ENCODE results near the gene DBF4. TPM values are rescaled to one million over a fixed set of nuclear protein-coding genes. Genes with fewer than 3 reads are reported as not detected.
"Not testable (repeated sequence)": the region's sequence is repeated elsewhere in the genome, so short reads cannot be mapped to it uniquely, and the experiment has no call there.

Gene DBF4, protein sequence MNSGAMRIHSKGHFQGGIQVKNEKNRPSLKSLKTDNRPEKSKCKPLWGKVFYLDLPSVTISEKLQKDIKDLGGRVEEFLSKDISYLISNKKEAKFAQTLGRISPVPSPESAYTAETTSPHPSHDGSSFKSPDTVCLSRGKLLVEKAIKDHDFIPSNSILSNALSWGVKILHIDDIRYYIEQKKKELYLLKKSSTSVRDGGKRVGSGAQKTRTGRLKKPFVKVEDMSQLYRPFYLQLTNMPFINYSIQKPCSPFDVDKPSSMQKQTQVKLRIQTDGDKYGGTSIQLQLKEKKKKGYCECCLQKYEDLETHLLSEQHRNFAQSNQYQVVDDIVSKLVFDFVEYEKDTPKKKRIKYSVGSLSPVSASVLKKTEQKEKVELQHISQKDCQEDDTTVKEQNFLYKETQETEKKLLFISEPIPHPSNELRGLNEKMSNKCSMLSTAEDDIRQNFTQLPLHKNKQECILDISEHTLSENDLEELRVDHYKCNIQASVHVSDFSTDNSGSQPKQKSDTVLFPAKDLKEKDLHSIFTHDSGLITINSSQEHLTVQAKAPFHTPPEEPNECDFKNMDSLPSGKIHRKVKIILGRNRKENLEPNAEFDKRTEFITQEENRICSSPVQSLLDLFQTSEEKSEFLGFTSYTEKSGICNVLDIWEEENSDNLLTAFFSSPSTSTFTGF
- polyA plus RNA-seq (ENCODE audit: insufficient read length in 3 of 3) = 10 to 100 TPM; 16.5 to 23.4 (median 19.3) TPM
- long read RNA-seq, donor 1, transcript DBF4-201 (12 exons, 3,907 nt) = major isoform, 7 of 9 reads
- long read RNA-seq, donor 1, partial matches to known transcripts = 0 of 9 reads
- long read RNA-seq, donor 1, other reads (novel, unspliced or antisense) = 0 of 9 reads
- long read RNA-seq, donor 2, partial matches to known transcripts = 0 of 5 reads
- long read RNA-seq, donor 2, other reads (novel, unspliced or antisense) = 0 of 5 reads
- long read RNA-seq, donor 3, partial matches to known transcripts = 0 of 3 reads
- long read RNA-seq, donor 3, other reads (novel, unspliced or antisense) = 0 of 3 reads
- long read RNA-seq, donor 4, partial matches to known transcripts = 0 of 1 reads
- long read RNA-seq, donor 4, other reads (novel, unspliced or antisense) = 0 of 1 reads
- long read RNA-seq, donor 5 = 0 reads
- long read RNA-seq, donor 6, partial matches to known transcripts = 0 of 5 reads
- long read RNA-seq, donor 6, other reads (novel, unspliced or antisense) = 0 of 5 reads
- long read RNA-seq, donor 7, partial matches to known transcripts = 0 of 4 reads
- long read RNA-seq, donor 7, other reads (novel, unspliced or antisense) = 0 of 4 reads
- long read RNA-seq, donor 8 = 0 reads
- long read RNA-seq, donor 9, partial matches to known transcripts = 0 of 1 reads
- long read RNA-seq, donor 9, other reads (novel, unspliced or antisense) = 0 of 1 reads
- long read RNA-seq, donor 10, partial matches to known transcripts = 0 of 1 reads
- long read RNA-seq, donor 10, other reads (novel, unspliced or antisense) = 0 of 1 reads
- long read RNA-seq, donor 11, partial matches to known transcripts = 0 of 2 reads
- long read RNA-seq, donor 11, other reads (novel, unspliced or antisense) = 0 of 2 reads
- long read RNA-seq, donor 12, partial matches to known transcripts = 0 of 1 reads
- long read RNA-seq, donor 12, other reads (novel, unspliced or antisense) = 0 of 1 reads
- long read RNA-seq, donor 13 = 0 reads
- long read RNA-seq, donor 14, partial matches to known transcripts = 0 of 2 reads
- long read RNA-seq, donor 14, other reads (novel, unspliced or antisense) = 0 of 2 reads
- long read RNA-seq, donor 15, partial matches to known transcripts = 0 of 1 reads
- long read RNA-seq, donor 15, other reads (novel, unspliced or antisense) = 0 of 1 reads
- long read RNA-seq, donor 16, partial matches to known transcripts = 0 of 6 reads
- long read RNA-seq, donor 16, other reads (novel, unspliced or antisense) = 0 of 6 reads

DNA sequence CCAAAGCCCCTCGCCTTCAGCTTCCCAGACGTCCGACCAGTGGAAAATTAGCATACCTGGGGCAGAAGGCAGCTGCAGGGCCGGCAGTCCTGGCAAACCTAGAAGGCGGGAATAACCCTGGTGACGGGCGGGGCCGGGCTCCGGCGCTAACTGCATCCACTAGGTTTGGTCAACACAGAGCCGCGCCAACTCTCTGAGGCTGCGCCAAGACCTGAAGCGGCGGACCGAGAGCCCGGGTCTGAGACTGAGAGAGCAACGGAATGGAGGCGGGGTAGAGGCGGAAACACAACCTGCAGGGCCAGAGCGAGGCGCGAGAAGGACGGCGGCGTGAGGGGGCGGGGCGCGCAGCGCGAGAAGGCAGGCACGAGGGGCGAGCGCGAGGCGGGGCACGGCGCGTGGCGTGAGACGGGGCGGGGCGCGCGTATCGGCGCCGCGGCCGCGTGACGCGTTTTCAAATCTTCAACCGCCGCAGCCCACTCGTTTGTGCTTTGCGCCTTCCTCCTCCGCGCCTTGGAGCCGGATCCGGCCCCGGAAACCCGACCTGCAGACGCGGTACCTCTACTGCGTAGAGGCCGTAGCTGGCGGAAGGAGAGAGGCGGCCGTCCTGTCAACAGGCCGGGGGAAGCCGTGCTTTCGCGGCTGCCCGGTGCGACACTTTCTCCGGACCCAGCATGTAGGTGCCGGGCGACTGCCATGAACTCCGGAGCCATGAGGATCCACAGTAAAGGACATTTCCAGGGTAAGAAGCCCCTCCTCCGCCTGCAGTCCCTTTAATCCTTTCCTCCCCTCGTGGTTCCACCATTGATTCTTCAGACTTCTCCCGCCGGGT lies at the start of gene DBF4, which contains the start of gene SLC25A40:
Gene DBF4 (plus strand): TSS at position 454 of the 829 bp plus-strand sequence. CDS start 240 bp downstream, at position 694.
Gene SLC25A40 (minus strand): TSS at position 321 of the 829 bp plus-strand sequence. CDS start 17,633 bp downstream, outside the sequence.
- peak; percentile 77 to 91 (median 87) for DNase-seq (ENCODE audit: extremely low read depth in 1 of 11, low read depth in 9 of 11, low spot score in 4 of 11)

- DNase-seq (ENCODE audit: extremely low read depth in 1 of 11, low read depth in 9 of 11, low spot score in 4 of 11) = not testable (repeated sequence)
Measured at GRCh38 chr7:87828383-87828782, 47.9 kb upstream of the DBF4 start.

- no peak for DNase-seq (ENCODE audit: extremely low read depth in 1 of 11, low read depth in 9 of 11, low spot score in 4 of 11)
Measured at GRCh38 chr7:87831097-87831496, 45.2 kb upstream of the DBF4 start.

- no peak for DNase-seq (ENCODE audit: extremely low read depth in 1 of 11, low read depth in 9 of 11, low spot score in 4 of 11)
Measured at GRCh38 chr7:87833130-87833529, 43.2 kb upstream of the DBF4 start.

DNA sequence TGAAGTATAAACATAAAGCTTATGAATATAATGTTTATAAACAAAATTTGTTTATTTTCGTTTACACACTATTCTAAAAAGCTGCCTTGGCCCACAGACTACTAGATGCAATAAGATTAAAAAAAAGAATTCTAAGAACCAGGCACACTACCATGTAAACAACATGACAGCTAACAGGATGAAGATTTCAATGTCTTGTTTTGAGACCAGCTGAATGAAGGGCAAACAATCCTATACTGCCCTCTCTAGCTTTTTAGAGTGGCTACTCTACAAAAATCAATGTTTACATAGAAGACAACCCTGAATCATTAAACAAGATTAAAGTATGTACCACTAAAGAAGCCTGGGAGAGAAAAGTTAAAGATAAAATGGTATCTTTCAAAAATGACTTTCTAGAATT lies 38.7 kb upstream of the DBF4 start:
- DNase-seq (ENCODE audit: extremely low read depth in 1 of 11, low read depth in 9 of 11, low spot score in 4 of 11) = no peak

DNA sequence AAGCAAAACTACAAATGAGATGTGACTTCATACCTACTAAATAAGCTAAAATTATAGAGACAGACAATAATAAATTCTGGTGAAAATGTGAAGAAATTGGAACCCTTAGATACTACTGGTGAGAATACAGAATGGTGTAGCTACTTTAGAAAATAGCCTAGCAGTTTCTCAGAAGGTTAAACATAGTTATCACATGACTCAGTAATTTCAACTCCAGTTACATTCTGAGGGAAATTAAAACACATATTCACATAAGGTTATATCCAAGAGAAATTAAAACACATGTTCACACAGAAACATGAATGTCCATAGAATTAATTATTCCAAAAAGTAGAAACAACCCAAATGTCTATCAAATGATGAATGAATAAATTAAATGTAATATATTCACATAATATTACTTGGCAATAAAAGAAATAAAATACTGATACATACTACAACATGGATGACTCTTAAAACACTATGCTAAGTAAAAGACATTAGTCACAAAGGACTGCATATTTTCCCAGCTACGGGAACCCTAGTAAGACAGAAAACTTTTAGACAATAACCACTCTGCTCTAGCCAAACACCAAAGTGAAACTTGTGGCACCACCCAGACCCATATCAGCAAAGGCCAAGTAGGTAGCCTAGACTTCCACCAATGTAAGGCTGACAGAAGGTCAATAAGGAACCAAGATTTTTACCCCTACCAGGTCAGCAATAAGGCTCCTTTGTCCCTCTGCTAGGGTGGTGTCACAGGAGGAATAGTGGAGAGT lies 25.3 kb upstream of the DBF4 start:
- no peak for DNase-seq (ENCODE audit: extremely low read depth in 1 of 11, low read depth in 9 of 11, low spot score in 4 of 11)

DNA sequence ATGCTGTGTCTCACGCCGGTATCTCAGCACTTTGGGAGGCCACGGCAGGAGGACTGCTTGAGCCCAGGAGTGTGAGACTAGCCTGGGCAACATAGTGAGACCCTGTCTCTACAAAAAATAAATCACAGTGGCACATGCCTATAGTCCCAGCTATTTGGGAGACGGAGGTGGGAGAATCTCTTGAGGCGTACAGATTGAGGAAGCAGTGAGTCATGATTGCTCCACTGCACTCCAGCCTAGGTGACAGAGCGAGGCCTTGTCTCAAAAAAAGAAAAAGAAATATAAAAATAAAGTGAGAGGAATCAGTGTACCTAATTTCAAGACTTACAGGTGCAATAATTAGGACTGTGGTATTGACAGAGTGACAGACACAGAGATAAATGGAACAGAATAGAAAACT lies 24.0 kb upstream of the DBF4 start:
- DNase-seq (ENCODE audit: extremely low read depth in 1 of 11, low read depth in 9 of 11, low spot score in 4 of 11) = no peak

DNA sequence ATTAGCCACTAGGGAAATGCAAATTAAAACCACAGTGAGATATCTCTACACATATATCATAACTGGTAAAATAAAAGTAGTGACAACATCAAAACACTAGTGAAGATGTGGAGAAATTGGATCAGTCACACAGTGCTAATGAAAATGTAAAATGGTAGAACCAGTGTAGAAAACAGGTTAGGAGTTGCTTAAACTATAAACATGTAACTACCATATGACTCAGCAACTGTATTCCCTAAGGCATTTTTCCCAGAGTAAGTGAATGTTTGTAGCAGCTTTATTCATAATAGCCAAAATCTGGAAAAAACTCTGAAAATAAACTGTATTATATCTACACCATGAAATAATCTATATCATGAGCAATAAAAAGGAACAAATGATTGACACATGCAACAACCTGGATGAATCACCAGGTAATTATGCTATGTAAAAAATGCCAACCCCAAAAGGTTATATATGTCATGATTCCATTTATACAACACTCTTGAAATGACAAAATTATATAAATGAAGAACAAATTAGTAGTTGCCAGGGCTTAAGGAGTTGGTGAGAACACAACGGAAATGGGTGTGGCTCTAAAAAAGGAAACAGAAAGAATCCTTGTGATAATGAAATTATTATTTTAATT lies 22.9 kb upstream of the DBF4 start:
- DNase-seq (ENCODE audit: extremely low read depth in 1 of 11, low read depth in 9 of 11, low spot score in 4 of 11) = no peak

GRCh38 chr7:87858417-87859100 lies 17.7 kb upstream of the DBF4 start:
- DNase-seq (ENCODE audit: extremely low read depth in 1 of 11, low read depth in 9 of 11, low spot score in 4 of 11) = no peak

- no peak for DNase-seq (ENCODE audit: extremely low read depth in 1 of 11, low read depth in 9 of 11, low spot score in 4 of 11)
Measured at GRCh38 chr7:87866089-87866488, 10.2 kb upstream of the DBF4 start.

DNA sequence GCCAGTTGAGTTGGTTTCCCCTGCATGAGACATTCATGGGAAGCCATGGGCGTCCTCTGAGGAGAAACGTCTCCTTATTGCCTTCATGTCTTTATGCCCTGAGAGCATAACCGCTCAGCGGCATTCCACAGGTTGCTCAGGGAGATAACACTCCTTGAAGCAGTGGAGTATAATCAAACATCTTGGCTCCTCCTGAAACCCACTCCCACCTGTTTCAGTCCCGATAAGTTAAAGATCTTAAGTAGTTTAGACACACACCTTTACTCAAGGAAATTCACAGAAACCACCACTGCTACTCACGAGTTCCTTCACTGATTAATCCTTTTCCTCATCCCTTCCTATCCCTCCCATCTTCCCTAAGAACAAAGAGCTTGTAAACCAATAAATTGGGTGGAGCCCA lies 9.8 kb upstream of the DBF4 start:
- not testable (repeated sequence) for DNase-seq (ENCODE audit: extremely low read depth in 1 of 11, low read depth in 9 of 11, low spot score in 4 of 11)

- no peak for DNase-seq (ENCODE audit: extremely low read depth in 1 of 11, low read depth in 9 of 11, low spot score in 4 of 11)
Measured at GRCh38 chr7:87870471-87870870, 5.8 kb upstream of the DBF4 start.

DNA sequence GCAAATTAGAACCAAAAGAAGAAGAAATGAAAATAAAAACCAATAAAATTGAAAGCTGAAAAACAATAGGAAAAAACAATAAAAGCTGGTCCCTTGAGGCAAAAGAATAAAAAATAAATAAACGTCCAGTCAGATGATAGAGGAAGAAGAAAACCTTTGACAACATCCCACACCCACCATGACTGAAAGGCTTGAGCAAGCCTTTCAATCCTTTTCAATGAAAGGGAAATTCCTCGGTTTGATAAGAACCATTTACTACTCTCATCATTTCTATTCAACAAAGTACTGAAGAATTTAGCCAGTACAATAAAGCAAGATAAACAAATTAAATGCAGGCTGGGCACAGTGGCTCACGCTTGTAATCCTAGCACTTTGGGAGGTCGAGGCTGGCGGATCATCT lies 3.9 kb upstream of the DBF4 start:
- no peak for DNase-seq (ENCODE audit: extremely low read depth in 1 of 11, low read depth in 9 of 11, low spot score in 4 of 11)

DNA sequence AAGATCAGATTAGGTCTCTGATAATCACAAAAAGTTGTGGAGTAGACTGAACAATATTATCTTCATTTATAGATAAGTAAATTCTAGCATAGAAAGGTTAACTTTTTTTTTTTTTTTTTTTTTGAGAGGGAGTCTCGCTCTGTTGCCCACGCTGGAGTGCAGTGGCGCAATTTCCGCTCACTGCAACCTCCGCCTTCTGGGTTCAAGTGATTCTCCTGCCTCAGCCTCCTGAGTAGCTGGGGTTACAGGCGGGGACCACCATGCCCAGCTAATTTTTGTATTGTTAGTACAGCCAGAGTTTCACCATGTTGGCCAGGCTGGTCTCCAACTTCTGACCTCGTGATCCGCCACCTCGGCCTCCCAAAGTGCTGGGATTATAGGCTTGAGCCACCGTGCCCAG lies 3.0 kb upstream of the DBF4 start:
- DNase-seq (ENCODE audit: extremely low read depth in 1 of 11, low read depth in 9 of 11, low spot score in 4 of 11) = not testable (repeated sequence)

DNA sequence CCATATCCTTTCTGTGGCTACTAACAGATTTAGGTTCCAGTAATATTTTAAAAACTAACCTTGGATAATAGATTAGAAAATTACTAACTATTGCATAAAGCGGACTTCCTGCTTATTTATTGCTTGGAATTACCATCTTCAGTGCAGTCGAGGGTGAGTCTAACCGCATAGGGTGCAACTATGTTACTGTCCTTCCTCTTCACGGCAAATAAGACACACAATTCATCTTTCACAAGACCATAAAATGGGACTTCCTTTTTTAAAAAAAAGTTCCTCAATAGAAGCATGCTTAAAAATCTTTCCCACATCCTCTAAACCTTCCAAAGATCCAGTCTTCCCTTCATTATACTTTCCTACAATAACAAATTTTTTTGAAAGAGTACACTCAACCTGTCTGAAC lies 2.2 kb upstream of the DBF4 start:
- DNase-seq (ENCODE audit: extremely low read depth in 1 of 11, low read depth in 9 of 11, low spot score in 4 of 11) = no peak
